NCI-H2107 treated with DMSO at 0.1 percent for 48 hours (cell line): ENCODE data around the gene CERS2.

ENCODE experiments used
- DNase-seq: peaks from one replicate; lab custom pipeline; 2025; ENCODE audit not compliant: unreplicated experiment; lab: John Stamatoyannopoulos, UW

Gene CERS2

GRCh38 chr1:150999051-150999674, 24.5 kb upstream of the CERS2 start:
- DNase-seq: no peak

- DNase-seq: peak; percentile 27
Measured at GRCh38 chr1:150997949-150998348, 23.3 kb upstream of the CERS2 start.

GRCh38 chr1:150997126-150997872, 22.7 kb upstream of the CERS2 start:
- DNase-seq: peak; percentile 9

- no peak for DNase-seq
Measured at GRCh38 chr1:150995896-150996295, 21.3 kb upstream of the CERS2 start.

GRCh38 chr1:150995460-150995859, 20.8 kb upstream of the CERS2 start:
- no peak for DNase-seq

- DNase-seq: no peak
Measured at GRCh38 chr1:150994248-150994647, 19.6 kb upstream of the CERS2 start.

GRCh38 chr1:150992626-150993025, 18.0 kb upstream of the CERS2 start:
- no peak for DNase-seq

GRCh38 chr1:150987924-150988323, 13.3 kb upstream of the CERS2 start:
- DNase-seq: no peak

- no peak for DNase-seq
Measured at GRCh38 chr1:150985179-150985825, 10.7 kb upstream of the CERS2 start.

- peak; percentile 18 for DNase-seq
Measured at GRCh38 chr1:150981805-150982712, 7.4 kb upstream of the CERS2 start, which contains the start of gene ANXA9. Gene ANXA9, plus strand, starts transcription at chr1:150982292. Its CDS starts 814 bp downstream, at chr1:150983106.

GRCh38 chr1:150981177-150981804, 6.7 kb upstream of the CERS2 start:
- DNase-seq: peak; percentile 95

- peak; percentile 91 for DNase-seq
Measured at GRCh38 chr1:150979092-150980056, 4.7 kb upstream of the CERS2 start.

- no peak for DNase-seq
Measured at GRCh38 chr1:150976879-150977694, 2.5 kb upstream of the CERS2 start.

GRCh38 chr1:150976401-150976821, 1.8 kb upstream of the CERS2 start:
- no peak for DNase-seq

GRCh38 chr1:150973836-150974579, 627 bp downstream of the CERS2 start:
- DNase-seq: no peak

GRCh38 chr1:150973258-150973835, 1.3 kb downstream of the CERS2 start:
- no peak for DNase-seq

GRCh38 chr1:150972417-150972940, 2.2 kb downstream of the CERS2 start:
- DNase-seq: no peak
